Vagina (tissue), 2 donors: ENCODE results near the gene AGAP3.

Experiments
- CTCF ChIP-seq, 3 experiments: fragments of 450-650 bp in 2 of 3; fragments of 200-600 bp in 1 of 3; sonication (generic) in 1 of 3; IDR thresholded peaks; one replicate each; pipeline ENCODE4 v1.5.1; 2017 to 2019; ENCODE audit warnings: antibody characterized with exemption in 3 of 3, mild to moderate bottlenecking in 2 of 3, moderate library complexity in 2 of 3
- POLR2A ChIP-seq, 2 donors: fragments of 450-650 bp; IDR thresholded peaks; one replicate each; pipeline ENCODE4 v1.6.1; 2017; ENCODE audit warnings: antibody characterized with exemption in 2 of 2, mild to moderate bottlenecking in 2 of 2, moderate library complexity in 2 of 2
- POLR2AphosphoS5 ChIP-seq, 2 donors: sonication (generic); formaldehyde crosslinking; IDR thresholded peaks; one replicate each; pipeline ENCODE4 v1.9.0; 2017; ENCODE audit warnings: antibody characterized with exemption in 2 of 2, mild to moderate bottlenecking in 2 of 2, low read depth in 1 of 2; ENCODE audit not compliant: insufficient read depth in 1 of 2

- TF ChIP-seq CTCF (IDR thresholded peaks at IDR 0.05) (no peak), POLR2A (IDR thresholded peaks at IDR 0.05) (no peak), POLR2AphosphoS5 (IDR thresholded peaks at IDR 0.05; ENCODE audit: insufficient read depth in 1 of 2, low read depth in 1 of 2) (no peak)
These were observed 3.9 kb upstream of the AGAP3 start for GRCh38 chr7:151082141-151083070.
